HFF-Myc (cell line): ENCODE results near the gene ZNF524.
A peak's percentile ranks its signal among the peaks of the same experiment; 100 is the strongest.

ENCODE experiments used
- DNase-seq: peaks from one replicate; pipeline ENCODE4 v3.0.0-alpha.2; 2011; ENCODE audit warnings: low read depth; ENCODE audit errors: extremely low read depth
- H3K4me3 ChIP-seq: replicated peaks from 2 replicates; pipeline ENCODE4 v1.5.1; 2011; ENCODE audit warnings: low read depth, mild to moderate bottlenecking, control low read depth, low read length
- TF ChIP-seq, protein P1 (sequence below): IDR thresholded peaks from 2 replicates; pipeline ENCODE4 v1.5.1; 2012; ENCODE audit warnings: mild to moderate bottlenecking, low read depth, low read length, control low read depth; ENCODE audit errors: missing control alignments

The ZNF524 gene

DNA sequence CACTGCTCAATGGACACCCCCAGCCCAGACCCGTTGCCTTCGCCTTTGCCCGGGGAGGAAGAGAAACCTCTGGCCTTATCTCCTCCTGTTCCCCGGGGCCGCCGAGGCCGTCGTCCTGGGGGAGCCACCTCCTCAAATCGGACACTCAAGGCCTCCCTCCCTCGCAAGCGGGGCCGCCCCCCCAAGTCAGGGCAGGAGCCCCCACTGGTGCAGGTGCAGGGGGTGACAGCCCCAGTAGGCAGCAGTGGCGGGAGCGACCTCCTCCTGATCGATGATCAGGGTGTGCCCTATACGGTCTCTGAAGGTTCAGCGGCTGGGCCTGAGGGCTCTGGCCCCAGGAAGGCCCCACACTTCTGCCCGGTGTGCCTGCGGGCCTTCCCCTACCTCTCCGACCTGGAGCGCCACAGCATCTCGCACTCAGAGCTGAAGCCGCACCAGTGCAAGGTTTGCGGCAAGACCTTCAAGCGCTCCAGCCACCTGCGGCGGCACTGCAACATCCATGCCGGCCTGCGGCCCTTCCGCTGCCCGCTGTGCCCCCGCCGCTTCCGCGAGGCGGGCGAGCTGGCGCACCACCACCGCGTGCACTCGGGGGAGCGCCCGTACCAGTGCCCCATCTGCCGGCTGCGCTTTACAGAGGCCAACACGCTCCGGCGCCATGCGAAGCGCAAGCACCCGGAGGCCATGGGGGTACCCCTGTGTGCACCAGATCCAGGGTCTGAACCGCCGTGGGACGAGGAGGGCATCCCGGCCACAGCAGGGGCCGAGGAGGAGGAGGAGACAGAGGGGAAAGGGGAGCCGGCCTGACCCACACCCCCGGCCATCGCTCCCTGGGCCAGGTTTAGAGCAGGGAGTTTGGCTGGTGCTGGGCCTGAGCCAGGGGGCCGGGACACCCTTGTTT, 2.3 kb downstream of the ZNF524 start:
- H3K4me3 ChIP-seq, result no peak overlapping the region
- TF ChIP-seq, protein P1, sequence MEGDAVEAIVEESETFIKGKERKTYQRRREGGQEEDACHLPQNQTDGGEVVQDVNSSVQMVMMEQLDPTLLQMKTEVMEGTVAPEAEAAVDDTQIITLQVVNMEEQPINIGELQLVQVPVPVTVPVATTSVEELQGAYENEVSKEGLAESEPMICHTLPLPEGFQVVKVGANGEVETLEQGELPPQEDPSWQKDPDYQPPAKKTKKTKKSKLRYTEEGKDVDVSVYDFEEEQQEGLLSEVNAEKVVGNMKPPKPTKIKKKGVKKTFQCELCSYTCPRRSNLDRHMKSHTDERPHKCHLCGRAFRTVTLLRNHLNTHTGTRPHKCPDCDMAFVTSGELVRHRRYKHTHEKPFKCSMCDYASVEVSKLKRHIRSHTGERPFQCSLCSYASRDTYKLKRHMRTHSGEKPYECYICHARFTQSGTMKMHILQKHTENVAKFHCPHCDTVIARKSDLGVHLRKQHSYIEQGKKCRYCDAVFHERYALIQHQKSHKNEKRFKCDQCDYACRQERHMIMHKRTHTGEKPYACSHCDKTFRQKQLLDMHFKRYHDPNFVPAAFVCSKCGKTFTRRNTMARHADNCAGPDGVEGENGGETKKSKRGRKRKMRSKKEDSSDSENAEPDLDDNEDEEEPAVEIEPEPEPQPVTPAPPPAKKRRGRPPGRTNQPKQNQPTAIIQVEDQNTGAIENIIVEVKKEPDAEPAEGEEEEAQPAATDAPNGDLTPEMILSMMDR, result no peak
- DNase-seq, result no peak

DNA sequence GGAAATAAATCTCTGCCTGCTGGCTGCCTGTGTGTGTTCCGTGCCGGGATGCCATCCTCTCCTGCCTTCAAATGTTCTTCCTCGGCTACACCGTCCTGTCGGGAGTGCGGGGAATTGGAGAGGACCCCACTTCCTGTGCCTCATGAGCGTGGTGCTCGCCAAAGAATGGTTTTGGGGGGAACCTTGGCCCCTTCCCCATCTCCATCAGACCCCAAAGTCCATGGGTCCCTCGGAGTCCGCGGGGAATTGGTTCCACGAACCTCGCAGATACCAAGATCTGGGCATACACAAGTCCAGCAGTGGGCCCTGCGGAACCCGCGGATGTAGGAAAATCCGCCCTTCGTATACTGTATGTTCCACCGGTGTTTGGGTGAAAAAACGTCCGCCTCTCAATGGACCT, 3.0 kb downstream of the ZNF524 start:
- DNase-seq, result no peak
- TF ChIP-seq, protein P1, result no peak
- H3K4me3 ChIP-seq, result no peak overlapping the region

DNA sequence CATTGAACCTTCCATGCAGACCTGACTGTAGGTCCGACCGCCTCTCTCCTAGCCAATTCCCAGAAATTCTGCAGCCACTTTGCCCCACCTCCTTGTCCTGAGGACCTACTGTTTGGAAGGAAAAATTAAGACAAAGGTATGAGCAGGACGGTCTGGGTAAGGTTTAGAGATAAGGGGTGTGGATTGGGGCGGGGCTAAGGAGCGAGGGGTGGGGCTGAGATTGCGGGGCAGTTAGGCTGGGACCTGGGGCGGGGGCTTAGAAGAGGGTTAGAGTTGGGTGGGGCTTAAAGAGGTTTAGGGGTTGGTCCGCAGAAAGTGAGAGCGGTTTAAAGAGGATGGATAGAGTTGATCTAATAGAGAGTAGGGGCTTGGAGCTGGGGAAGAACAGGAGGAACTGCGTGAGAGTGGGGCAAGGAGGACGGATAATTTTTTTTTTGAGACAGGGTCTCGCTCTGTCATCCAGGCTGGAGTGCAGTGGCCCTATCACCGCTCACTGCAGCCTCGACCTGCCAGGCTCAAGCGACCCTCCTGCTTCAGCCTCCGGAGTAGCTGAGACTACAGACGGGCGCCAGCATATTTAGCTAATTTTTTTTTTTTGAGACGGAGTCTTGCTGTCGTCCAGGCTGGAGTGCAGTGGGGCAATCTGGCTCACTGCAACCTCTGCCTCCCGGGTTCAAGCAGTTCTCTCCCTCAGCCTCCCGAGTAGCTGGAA, 3.6 kb downstream of the ZNF524 start:
- no peak for DNase-seq
- peak overlapping the region; percentile 46; the same call in 1 of the 2 replicates for H3K4me3 ChIP-seq
- TF ChIP-seq, protein P1, result no peak

DNA sequence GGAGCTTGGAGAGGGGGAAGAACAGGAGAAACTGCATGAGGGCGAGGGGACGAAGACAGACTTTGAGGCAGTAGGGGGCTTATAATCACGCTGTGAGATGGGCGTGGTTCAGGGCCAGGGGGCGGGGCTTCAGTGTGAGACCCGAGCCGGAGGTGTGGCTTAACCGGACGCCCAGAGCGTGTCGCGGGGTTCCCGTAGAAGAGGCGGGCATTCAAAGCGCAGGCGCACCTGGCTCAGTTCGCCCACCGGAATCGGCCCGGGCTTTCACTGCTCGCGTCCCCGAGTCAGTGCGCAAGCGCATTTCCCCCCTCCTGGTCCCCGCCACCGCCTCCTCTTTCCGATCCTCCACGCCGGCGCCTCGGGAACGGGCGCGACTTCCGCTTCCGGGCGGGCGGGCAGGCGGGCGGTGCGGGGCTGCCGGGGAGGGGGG, 5.1 kb downstream of the ZNF524 start:
- peak overlapping the region; percentile 92 for H3K4me3 ChIP-seq
- peak; percentile 93 for DNase-seq
- TF ChIP-seq, protein P1, result no peak

DNA sequence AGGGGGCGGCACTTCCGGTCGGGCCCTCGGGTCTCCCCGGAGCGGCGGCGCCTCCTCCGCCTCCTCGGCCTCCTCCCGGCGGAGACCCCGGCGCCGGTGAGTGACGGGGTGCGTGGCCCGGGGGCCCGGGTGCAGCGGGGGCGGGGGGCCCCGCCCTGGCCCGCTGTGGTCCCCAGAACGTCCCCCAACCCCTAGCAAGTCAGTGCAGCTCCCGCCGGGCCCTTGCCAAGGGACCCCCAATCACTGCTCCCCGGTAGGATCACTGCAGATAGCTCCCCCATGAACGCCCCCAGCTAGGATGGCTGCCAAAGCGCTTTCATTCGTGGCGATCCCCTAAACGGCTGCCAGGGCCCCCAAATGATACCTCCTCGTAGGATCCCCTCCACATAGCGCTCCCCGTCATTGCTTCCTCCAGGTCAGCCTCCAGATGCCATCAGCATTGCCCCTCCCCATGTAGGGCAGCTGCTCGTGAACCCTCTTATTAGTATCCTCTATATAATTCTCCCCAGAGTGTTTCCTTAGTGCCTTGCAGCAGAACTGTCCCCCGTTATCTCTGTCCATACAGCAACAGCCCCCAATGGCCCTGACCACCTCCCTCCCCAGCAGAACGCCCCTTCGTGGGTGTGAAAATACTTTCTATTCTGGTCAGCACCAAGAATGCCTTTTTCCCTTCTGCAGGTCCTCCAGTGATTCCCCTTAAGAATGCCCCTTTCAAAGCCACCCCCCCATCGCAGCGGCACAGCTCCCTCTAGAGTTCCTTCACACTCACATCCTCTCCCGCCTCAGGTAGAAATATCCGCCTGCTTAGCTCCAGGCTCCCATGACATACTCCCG, 5.8 kb downstream of the ZNF524 start, which contains the start of gene ZNF865:
ZNF865 (plus strand) TSS at position 11 of the 834 bp plus-strand sequence. CDS start 7,972 bp downstream, outside the sequence.
- DNase-seq, result peak; percentile 66
- TF ChIP-seq, protein P1, result peak; percentile 82
- H3K4me3 ChIP-seq, result peak within 1 kb of the TSS; percentile 92

DNA sequence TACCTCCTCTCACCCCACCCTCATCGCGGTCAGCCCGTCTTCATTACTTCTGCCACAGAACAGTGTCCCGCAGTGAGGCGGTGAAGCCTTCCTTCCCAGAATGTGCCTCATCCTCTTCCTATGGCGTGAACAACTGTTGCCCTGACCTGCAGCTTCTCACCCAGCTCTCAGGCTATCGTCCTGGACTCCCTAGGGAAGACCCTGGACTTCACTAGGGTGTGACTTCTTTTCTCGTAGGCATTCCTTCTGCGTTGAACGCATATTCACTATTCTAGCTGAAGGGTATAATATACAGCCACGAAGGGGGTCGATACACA, 6.3 kb downstream of the ZNF524 start:
- DNase-seq, result no peak
- H3K4me3 ChIP-seq, result peak overlapping the region; percentile 92
- TF ChIP-seq, protein P1, result no peak
